Measurements from ENCODE around the gene IFNGR2. TPM values are rescaled to one million over a fixed set of nuclear protein-coding genes. Genes with fewer than 3 reads are reported as not detected.

Gene IFNGR2
- total RNA-seq, 1 experiment from 2014 or later: 44.1 TPM

GRCh38 chr21:33383056-33383888, 19.9 kb upstream of the IFNGR2 start:
- H3K4ac ChIP-seq (ENCODE audit: low read depth, low read length): no peak overlapping the region
- H2AK5ac ChIP-seq (ENCODE audit: insufficient read length, low read length): no peak overlapping the region
- H3K9me3 ChIP-seq (ENCODE audit: control insufficient read depth, low read depth, low read length): no peaks in the 10 kb centered on the region
- peaks cover 2 to 7% of the 10 kb centered on the region in 2 experiments; a peak in 2 of 4 replicates for H3K4me1 Mint-ChIP-seq
- H2BK15ac ChIP-seq (ENCODE audit: low read depth, low read length): no peak overlapping the region
- H3K4me1 ChIP-seq (ENCODE audit: insufficient read depth, low read length): no peaks in the 10 kb centered on the region; the same call in 1 of the 2 replicates
- no peaks in the 10 kb centered on the region for H3K79me1 ChIP-seq (ENCODE audit: insufficient read depth, low read depth, low read length, poor library complexity, severe bottlenecking)
- H3K27me3 ChIP-seq (ENCODE audit: insufficient read depth, low read length): no peaks in the 10 kb centered on the region
- H2BK120ac ChIP-seq (ENCODE audit: low read depth, low read length, poor library complexity, severe bottlenecking): no peak overlapping the region
- peaks cover 2% of the 10 kb centered on the region; the same call in 1 of the 2 replicates for H3K27me3 Mint-ChIP-seq (ENCODE audit: low read depth)
- no peaks in the 10 kb centered on the region for H4K20me1 ChIP-seq (ENCODE audit: control insufficient read depth, insufficient read depth, insufficient read length)
- H3K36me3 Mint-ChIP-seq (ENCODE audit: insufficient read depth in 1 of 3, low read depth in 3 of 3): no peaks in the 10 kb centered on the region
- no peaks in the 10 kb centered on the region; a peak in 1 of 5 replicates for H3K9me3 Mint-ChIP-seq
- H3K18ac ChIP-seq (ENCODE audit: insufficient read length, low read depth, low read length): no peak overlapping the region
- no peaks in the 10 kb centered on the region for H3K23me2 ChIP-seq (ENCODE audit: insufficient read length, low read depth, low read length, poor library complexity, severe bottlenecking)
- no peak overlapping the region for H3K23ac ChIP-seq (ENCODE audit: insufficient read length, low read depth, low read length)
- no peak overlapping the region for H2BK12ac ChIP-seq (ENCODE audit: insufficient read length, low read depth, low read length)
- H3K79me2 ChIP-seq (ENCODE audit: insufficient read depth, low read length): no peaks in the 10 kb centered on the region
- no peak overlapping the region for H2BK5ac ChIP-seq (ENCODE audit: insufficient read length, low read length)
- no peak overlapping the region for H3K56ac ChIP-seq (ENCODE audit: insufficient read length, low read depth, low read length)
- TF ChIP-seq CTCF (conservative IDR thresholded peaks at IDR 0.05): no peak
- no peak overlapping the region for H2BK20ac ChIP-seq (ENCODE audit: low read depth, low read length, poor library complexity, severe bottlenecking)
- no peak overlapping the region for H4K91ac ChIP-seq (ENCODE audit: insufficient read length, low read depth, low read length)
- 0 out of 2 replicates have a peak overlapping the region, but pooled peaks have one; percentile 30 for H3K14ac ChIP-seq (ENCODE audit: insufficient read depth, low read length)
- H3K4me2 ChIP-seq (ENCODE audit: insufficient read depth, insufficient read length, low read length): no peak overlapping the region
- H3K9ac ChIP-seq (ENCODE audit: extremely low read depth, insufficient read length, low read length): no peak overlapping the region
- DNase-seq: peak; percentile 45
- H2AFZ ChIP-seq (ENCODE audit: low read length): no peak overlapping the region
- no peak overlapping the region for H4K8ac ChIP-seq (replicated peaks; ENCODE audit: insufficient read length, low read depth, low read length)
- H3K27ac ChIP-seq (ENCODE audit: insufficient read length, low read depth, low read length): no peak overlapping the region
- no peak overlapping the region for H4K5ac ChIP-seq (ENCODE audit: insufficient read length, low read depth, low read length)
- WGBS (ENCODE audit: extremely low coverage, insufficient read length, low lambda C conversion rate): no CpG with 5 or more reads among the region's 20 CpGs
- H3K4me3 Mint-ChIP-seq: no peak overlapping the region
- no peak overlapping the region for H3T11ph ChIP-seq (ENCODE audit: low read length)
- 0 out of 7 replicates have a peak overlapping the region, but pooled peaks of 1 of the 3 experiments have one; percentile 36 for H3K27ac Mint-ChIP-seq
